ENCODE measurements around the gene ANGPTL8. TPM values are rescaled to one million over a fixed set of nuclear protein-coding genes. Genes with fewer than 3 reads are reported as not detected.

Gene ANGPTL8
- total and polyA plus RNA-seq, 9 of the 15 experiments (the other 6 are each of a cell fraction or from before 2014, with no cell fraction given), result not detected

GRCh38 chr19:11265785-11266236 is 26.4 kb downstream of the ANGPTL8 start:
- ATAC-seq (no peak), FAIRE-seq (no peak), DNase-seq (ENCODE audit: extremely low read depth in 1 of 4, low spot score in 3 of 4) (peak in 2 of 4 experiments; percentile 14 to 23)
- POLR2A ChIA-PET, result interaction anchor here (1.4 kb wide), 1 partner anchor 35 kb away, joined by 3 read pairs; no protein-coding TSS in a partner anchor
- no peaks in the 10 kb centered on the region for H3K36me3 ChIP-seq (ENCODE audit: control insufficient read depth, insufficient read depth, low read length)
- H3K27ac ChIP-seq (ENCODE audit: extremely low read depth, low read depth, low read length), result no peak overlapping the region
- H4K20me1 ChIP-seq (replicated peaks; ENCODE audit: control insufficient read depth, insufficient read depth, low read length), result 0 out of 2 replicates have a peak, but pooled peaks cover 3% of the 10 kb centered on the region
- peak overlapping the region in 1 of 2 experiments; percentile 82; a peak in 2 of 4 replicates for H3K9ac ChIP-seq (ENCODE audit: insufficient read depth in 1 of 2, low read depth in 2 of 2, low read length in 2 of 2)
- in situ Hi-C loops (cut with MboI) (no loop called here), intact Hi-C loops (cut with micrococcal nuclease) (no loop called here)
- no peak overlapping the region for H3K4me2 ChIP-seq (ENCODE audit: insufficient read depth, low read length)
- no peaks in the 10 kb centered on the region for H3K9me3 ChIP-seq (replicated peaks; ENCODE audit: control insufficient read depth, insufficient read depth, low read depth, low read length)
- peaks cover 10 to 26% of the 10 kb centered on the region in 2 experiments; a peak in 3 of 5 replicates for H3K4me1 ChIP-seq (replicated peaks in 1 of 2; ENCODE audit: control insufficient read depth in 2 of 2, insufficient read depth in 2 of 2, low read length in 2 of 2)
- H3K4me3 ChIP-seq, result no peak overlapping the region
- CTCF ChIA-PET (ENCODE audit: low intra/inter-chr PET ratio), result no interaction called here
- WGBS (ENCODE audit: insufficient coverage, low coverage, missing lambda C conversion rate), result 15% methylated on average over 10 of the region's 11 CpGs
- TF ChIP-seq GABPA (tag; conservative IDR thresholded peaks at IDR 0.05; ENCODE audit: low read depth) (no peak), HDAC1 (IDR thresholded peaks at IDR 0.05) (0 out of 4 replicates have a peak, but pooled peaks of 1 of the 2 experiments have one; percentile 35), CBFA2T2 (conservative IDR thresholded peaks at IDR 0.05) (0 out of 2 replicates have a peak, but pooled peaks have one; percentile 6), CREB3L1 (IDR thresholded peaks at IDR 0.05; ENCODE audit: borderline replicate concordance, low read depth) (no peak), BCOR (IDR thresholded peaks at IDR 0.05) (0 out of 2 replicates have a peak, but pooled peaks have one; percentile 4), TEAD1 (CRISPR knock-in tag; IDR thresholded peaks at IDR 0.05) (no peak), DACH1 (IDR thresholded peaks at IDR 0.05; ENCODE audit: partially characterized antibody) (peak; percentile 21), CBFA2T3 (IDR thresholded peaks at IDR 0.05) (peak; percentile 32; the same call in 1 of the 2 replicates), FOXA3 (CRISPR knock-in tag; conservative IDR thresholded peaks at IDR 0.05 in 1 of 2, IDR thresholded peaks at IDR 0.05 in 1 of 2) (peak in 1 of 2 experiments; percentile 90; a peak in 2 of 4 replicates), TFAP4 (CRISPR knock-in tag; IDR thresholded peaks at IDR 0.05; ENCODE audit: borderline replicate concordance) (peak; percentile 91)
- no TSS peak for BruUV-seq (replicated peaks)
- H2AFZ ChIP-seq (ENCODE audit: low read depth, low read length), result peak overlapping the region; percentile 65; the same call in 1 of the 2 replicates
- H3K27me3 ChIP-seq (ENCODE audit: control insufficient read depth in 2 of 2, insufficient read depth in 2 of 2, low read length in 2 of 2), result no peaks in the 10 kb centered on the region; a peak in 1 of 5 replicates
- no peaks in the 10 kb centered on the region for H3K9me1 ChIP-seq (ENCODE audit: control insufficient read depth, insufficient read depth, low read length)
- no peaks in the 10 kb centered on the region for H3K79me2 ChIP-seq (ENCODE audit: control insufficient read depth, insufficient read depth, low read length)

Data from K562 (cell line).